ENCODE results near the gene CHIA. TPM values are rescaled to one million over a fixed set of nuclear protein-coding genes. Genes with fewer than 3 reads are reported as not detected.

CHIA gene
- polyA plus RNA-seq, 1 experiment = not detected

- Histone ChIP-seq H3K27me3 (ENCODE audit: control insufficient read depth, insufficient read depth, low read length) (peaks cover 14% of the 10 kb centered on the region), H3K36me3 (ENCODE audit: control insufficient read depth, insufficient read depth, low read length) (no peaks in the 10 kb centered on the region), H3K4me3 (ENCODE audit: low read depth, low read length) (no peak overlapping the region)
- CTCF ChIA-PET = no interaction called here
- DNase-seq (ENCODE audit: low read depth) = no peak
- TF ChIP-seq, protein P1, sequence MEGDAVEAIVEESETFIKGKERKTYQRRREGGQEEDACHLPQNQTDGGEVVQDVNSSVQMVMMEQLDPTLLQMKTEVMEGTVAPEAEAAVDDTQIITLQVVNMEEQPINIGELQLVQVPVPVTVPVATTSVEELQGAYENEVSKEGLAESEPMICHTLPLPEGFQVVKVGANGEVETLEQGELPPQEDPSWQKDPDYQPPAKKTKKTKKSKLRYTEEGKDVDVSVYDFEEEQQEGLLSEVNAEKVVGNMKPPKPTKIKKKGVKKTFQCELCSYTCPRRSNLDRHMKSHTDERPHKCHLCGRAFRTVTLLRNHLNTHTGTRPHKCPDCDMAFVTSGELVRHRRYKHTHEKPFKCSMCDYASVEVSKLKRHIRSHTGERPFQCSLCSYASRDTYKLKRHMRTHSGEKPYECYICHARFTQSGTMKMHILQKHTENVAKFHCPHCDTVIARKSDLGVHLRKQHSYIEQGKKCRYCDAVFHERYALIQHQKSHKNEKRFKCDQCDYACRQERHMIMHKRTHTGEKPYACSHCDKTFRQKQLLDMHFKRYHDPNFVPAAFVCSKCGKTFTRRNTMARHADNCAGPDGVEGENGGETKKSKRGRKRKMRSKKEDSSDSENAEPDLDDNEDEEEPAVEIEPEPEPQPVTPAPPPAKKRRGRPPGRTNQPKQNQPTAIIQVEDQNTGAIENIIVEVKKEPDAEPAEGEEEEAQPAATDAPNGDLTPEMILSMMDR (IDR thresholded peaks at IDR 0.05; ENCODE audit: insufficient read depth, low read depth, low read length) = no peak
- POLR2A ChIA-PET = no interaction called here
Measured at GRCh38 chr1:111269825-111270406, 20.7 kb upstream of the CHIA start.

DNA sequence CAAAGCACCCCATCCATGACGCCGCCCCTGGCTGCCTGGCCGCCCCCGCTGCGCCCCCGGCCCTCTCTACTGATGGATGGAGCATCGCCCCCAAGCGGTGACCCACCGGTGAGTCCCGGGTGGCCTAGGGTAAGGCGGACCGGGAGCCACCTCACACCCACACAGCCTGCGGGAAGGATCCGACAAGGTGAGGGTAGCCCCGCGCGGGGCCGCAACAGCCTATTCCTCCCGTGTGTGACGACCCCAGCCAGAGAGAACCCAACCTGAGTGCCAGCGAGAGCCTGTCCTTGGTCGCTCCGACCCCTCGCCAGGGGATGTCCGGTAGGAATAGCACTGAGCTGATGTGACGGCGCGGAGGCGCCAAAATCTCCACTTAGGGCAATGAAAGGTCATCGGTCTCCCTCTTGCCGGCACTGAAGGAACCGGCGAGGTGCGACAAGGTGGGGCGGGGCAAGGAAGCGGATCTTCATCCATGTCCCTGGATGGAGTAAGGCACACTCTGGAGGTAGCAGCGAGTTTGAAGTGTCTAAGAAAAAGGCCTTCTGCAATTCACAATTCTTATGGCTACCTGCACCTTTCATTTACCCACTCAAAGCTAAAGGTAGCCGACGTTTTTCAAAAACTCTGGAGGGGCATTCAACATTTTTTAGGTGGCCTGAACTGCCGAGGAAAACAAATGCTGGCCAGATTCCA is 19.7 kb upstream of the CHIA start:
- DNase-seq (ENCODE audit: low read depth) = no peak
- POLR2A ChIA-PET = no interaction called here
- peaks cover 14% of the 10 kb centered on the region for H3K27me3 ChIP-seq (ENCODE audit: control insufficient read depth, insufficient read depth, low read length)
- TF ChIP-seq, protein P1 (IDR thresholded peaks at IDR 0.05; ENCODE audit: insufficient read depth, low read depth, low read length) = no peak
- no peaks in the 10 kb centered on the region for H3K36me3 ChIP-seq (ENCODE audit: control insufficient read depth, insufficient read depth, low read length)
- CTCF ChIA-PET = interaction anchor here (0.6 to 1.0 kb wide), 2 partner anchors 11 to 12 kb away, joined by 3 to 5 read pairs; no protein-coding TSS in a partner anchor
- no peak overlapping the region for H3K4me3 ChIP-seq (ENCODE audit: low read depth, low read length)

- Histone ChIP-seq H3K36me3 (ENCODE audit: control insufficient read depth, insufficient read depth, low read length) (no peaks in the 10 kb centered on the region), H3K27me3 (ENCODE audit: control insufficient read depth, insufficient read depth, low read length) (peaks cover 14% of the 10 kb centered on the region), H3K4me3 (ENCODE audit: low read depth, low read length) (no peak overlapping the region)
- ChIA-PET POLR2A (no interaction called here), CTCF (interaction anchor here (0.6 to 1.0 kb wide), 2 partner anchors 11 to 12 kb away, joined by 3 to 5 read pairs; no protein-coding TSS in a partner anchor)
- no peak for DNase-seq (ENCODE audit: low read depth)
- TF ChIP-seq, protein P1 (IDR thresholded peaks at IDR 0.05; ENCODE audit: insufficient read depth, low read depth, low read length) = no peak
Measured at GRCh38 chr1:111271464-111271801, 19.2 kb upstream of the CHIA start.

GRCh38 chr1:111272081-111272480 is 18.6 kb upstream of the CHIA start:
- TF ChIP-seq, protein P1 (IDR thresholded peaks at IDR 0.05; ENCODE audit: insufficient read depth, low read depth, low read length) = no peak
- no peak for DNase-seq (ENCODE audit: low read depth)
- POLR2A ChIA-PET = no interaction called here
- H3K4me3 ChIP-seq (ENCODE audit: low read depth, low read length) = no peak overlapping the region
- H3K36me3 ChIP-seq (ENCODE audit: control insufficient read depth, insufficient read depth, low read length) = no peaks in the 10 kb centered on the region
- CTCF ChIA-PET = interaction anchor here (1.0 kb wide), 1 partner anchor 10 kb away, joined by 5 read pairs; no protein-coding TSS in a partner anchor
- peaks cover 14% of the 10 kb centered on the region for H3K27me3 ChIP-seq (ENCODE audit: control insufficient read depth, insufficient read depth, low read length)

GRCh38 chr1:111274653-111275052 is 16.0 kb upstream of the CHIA start:
- H3K36me3 ChIP-seq (ENCODE audit: control insufficient read depth, insufficient read depth, low read length) = no peaks in the 10 kb centered on the region
- no peak for DNase-seq (ENCODE audit: low read depth)
- ChIA-PET CTCF (interaction anchor here (1.8 kb wide), 1 partner anchor 22 kb away, joined by 5 read pairs; no protein-coding TSS in a partner anchor), POLR2A (no interaction called here)
- TF ChIP-seq, protein P1 (IDR thresholded peaks at IDR 0.05; ENCODE audit: insufficient read depth, low read depth, low read length) = no peak
- H3K27me3 ChIP-seq (ENCODE audit: control insufficient read depth, insufficient read depth, low read length) = peaks cover 14% of the 10 kb centered on the region
- H3K4me3 ChIP-seq (ENCODE audit: low read depth, low read length) = no peak overlapping the region
